SK-N-SH (cell line): ENCODE results near the gene MAN2B2. TPM values are rescaled to one million over a fixed set of nuclear protein-coding genes. Genes with fewer than 3 reads are reported as not detected.

Experiments
- CTCF ChIA-PET: fragments of 300-600, 350-600 bp; formaldehyde crosslinking; extraction: SDS; loops from one replicate; lab custom pipeline; 2021; lab: Yijun Ruan, JAX
- POLR2A ChIA-PET: fragments of 350-600 bp; sonication (Branson Sonifier 250); formaldehyde crosslinking; extraction: SDS; loops from one replicate; lab custom pipeline; 2020; ENCODE audit warnings: antibody characterized with exemption, inconsistent platforms; lab: Yijun Ruan, JAX
- DNase-seq: peaks from one replicate; pipeline ENCODE4 v3.0.0; 2012
- H2AFZ ChIP-seq: fragments of 200-600 bp; sonication (generic); 2 replicates; pipeline ENCODE4 v1.8.1; 2016; ENCODE audit warnings: antibody characterized with exemption, mild to moderate bottlenecking, low read depth
- H3F3A ChIP-seq: fragments of 200-600 bp; sonication (generic); replicated peaks from 2 replicates; pipeline ENCODE3; 2016; ENCODE audit warnings: antibody characterized with exemption, mild to moderate bottlenecking; ENCODE audit not compliant: insufficient read depth
- H3K27ac ChIP-seq, 2 experiments: fragments of 200-500 bp in 1 of 2; fragments of 200-600 bp in 1 of 2; sonication (Bioruptor generic) in 1 of 2; sonication (generic), shearing (Covaris generic) in 1 of 2; 2 replicates each; pipeline versions ENCODE4 v1.5.1 to v1.6.1; 2014 to 2016; ENCODE audit warnings: low read depth in 2 of 2, inconsistent platforms in 1 of 2, low read length in 1 of 2, mild to moderate bottlenecking in 1 of 2, mixed read lengths in 1 of 2
- H3K27me3 ChIP-seq: fragments of 200-600 bp; sonication (generic), shearing (Covaris generic); 2 replicates; pipeline ENCODE4 v1.6.1; 2016; ENCODE audit warnings: mixed run types; ENCODE audit not compliant: insufficient read depth
- H3K36me3 ChIP-seq, 2 experiments: fragments of 200-500 bp in 1 of 2; fragments of 200-600 bp in 1 of 2; sonication (Bioruptor generic) in 1 of 2; sonication (generic) in 1 of 2; replicated peaks in 1 of 2; 2 replicates each; pipeline versions ENCODE3 to v1.5.1; 2014 to 2016; ENCODE audit warnings: low read length in 1 of 2, mild to moderate bottlenecking in 1 of 2; ENCODE audit not compliant: insufficient read depth in 2 of 2, control insufficient read depth in 1 of 2
- H3K4me1 ChIP-seq, 2 experiments: fragments of 200-500 bp in 1 of 2; fragments of 200-600 bp in 1 of 2; sonication (Bioruptor generic) in 1 of 2; sonication (generic), shearing (Covaris generic) in 1 of 2; 2 replicates each; pipeline versions ENCODE4 v1.5.1 to v1.6.1; 2014 to 2016; ENCODE audit warnings: low read depth in 1 of 2, low read length in 1 of 2, mixed run types in 1 of 2; ENCODE audit not compliant: insufficient read depth in 2 of 2, control insufficient read depth in 1 of 2
- H3K4me2 ChIP-seq: fragments of 200-600 bp; sonication (generic), shearing (Covaris generic); 2 replicates; pipeline ENCODE4 v1.6.1; 2017; ENCODE audit warnings: mixed run types
- H3K4me3 ChIP-seq, 2 experiments: fragments of 200-500 bp in 1 of 2; fragments of 200-600 bp in 1 of 2; sonication (Bioruptor generic) in 1 of 2; sonication (generic), shearing (Covaris generic) in 1 of 2; 2 replicates each; pipeline versions ENCODE4 v1.5.1 to v1.8.1; 2014 to 2016; ENCODE audit warnings: low read depth in 2 of 2, inconsistent platforms in 1 of 2, low read length in 1 of 2, mild to moderate bottlenecking in 1 of 2, mixed read lengths in 1 of 2, moderate library complexity in 1 of 2
- H3K79me2 ChIP-seq: fragments of 200-600 bp; sonication (generic); 2 replicates; pipeline ENCODE4 v1.8.1; 2017; ENCODE audit warnings: mild to moderate bottlenecking; ENCODE audit not compliant: insufficient read depth
- H3K9ac ChIP-seq: fragments of 200-600 bp; sonication (generic); 2 replicates; pipeline ENCODE4 v1.6.1; 2017; ENCODE audit warnings: mixed run types
- H3K9me2 ChIP-seq: fragments of 200-600 bp; sonication (generic); 2 replicates; pipeline ENCODE4 v1.6.1; 2017; ENCODE audit warnings: mixed run types
- H3K9me3 ChIP-seq: fragments of 200-600 bp; sonication (generic); 2 replicates; pipeline ENCODE4 v1.6.1; 2017; ENCODE audit warnings: mixed run types, mild to moderate bottlenecking, moderate library complexity
- H4K20me1 ChIP-seq: fragments of 200-600 bp; sonication (generic); 2 replicates; pipeline ENCODE4 v1.6.1; 2017; ENCODE audit warnings: mild to moderate bottlenecking, mixed run types; ENCODE audit not compliant: insufficient read depth
- FOXJ3 ChIP-seq: sonication (generic); formaldehyde crosslinking; IDR thresholded peaks from 2 replicates; pipeline ENCODE4 v1.5.1; 2020; ENCODE audit warnings: mild to moderate bottlenecking, missing genetic modification reagents
- FOXM1 ChIP-seq: IDR thresholded peaks from 2 replicates; pipeline ENCODE4 v1.4.0; 2012; ENCODE audit warnings: low read depth, mild to moderate bottlenecking
- GABPA ChIP-seq: IDR thresholded peaks from 2 replicates; pipeline ENCODE4 v1.4.0; 2012; ENCODE audit warnings: low read depth, mild to moderate bottlenecking
- IRF3 ChIP-seq: fragments of 150-350 bp; IDR thresholded peaks from 2 replicates; pipeline ENCODE4 v1.6.1; 2016; ENCODE audit warnings: mild to moderate bottlenecking, low read depth, low read length
- MEF2A ChIP-seq: IDR thresholded peaks from 2 replicates; pipeline ENCODE4 v1.4.0; 2012; ENCODE audit warnings: low read depth, borderline replicate concordance
- MXI1 ChIP-seq: IDR thresholded peaks from 2 replicates; pipeline ENCODE4 v1.6.1; 2012; ENCODE audit warnings: mild to moderate bottlenecking, low read depth, low read length, improper control_type of control experiment
- NFIC ChIP-seq: IDR thresholded peaks from 2 replicates; pipeline ENCODE4 v1.4.0; 2012; ENCODE audit warnings: borderline replicate concordance
- PBX3 ChIP-seq: IDR thresholded peaks from 2 replicates; pipeline ENCODE4; 2012
- POLR2AphosphoS5 ChIP-seq: IDR thresholded peaks from 2 replicates; pipeline ENCODE4 v1.6.1; 2012; ENCODE audit warnings: low read depth, low read length
- RCOR1 ChIP-seq: fragments of 150-350 bp; IDR thresholded peaks from 2 replicates; pipeline ENCODE4 v1.6.1; 2017; ENCODE audit warnings: antibody characterized with exemption, low read length
- REST ChIP-seq: IDR thresholded peaks from 2 replicates; pipeline ENCODE4 v1.6.1; 2012; ENCODE audit warnings: mild to moderate bottlenecking, low read depth, low read length, moderate library complexity
- RXRA ChIP-seq: IDR thresholded peaks from 2 replicates; pipeline ENCODE4 v1.4.0; 2012; ENCODE audit warnings: low read depth, mild to moderate bottlenecking, borderline replicate concordance
- SIN3A ChIP-seq: IDR thresholded peaks from 2 replicates; pipeline ENCODE4 v1.6.1; 2012; ENCODE audit warnings: low read depth, mild to moderate bottlenecking, low read length, moderate library complexity, borderline replicate concordance
- TAF1 ChIP-seq: IDR thresholded peaks from 2 replicates; pipeline ENCODE4 v1.6.1; 2012; ENCODE audit warnings: low read depth, mild to moderate bottlenecking, low read length, moderate library complexity, borderline replicate concordance
- TEAD4 ChIP-seq: IDR thresholded peaks from 2 replicates; pipeline ENCODE4 v1.4.0; 2012; ENCODE audit warnings: mild to moderate bottlenecking, borderline replicate concordance; ENCODE audit not compliant: insufficient read depth
- USF1 ChIP-seq: IDR thresholded peaks from 2 replicates; pipeline ENCODE4 v1.4.0; 2012; ENCODE audit warnings: low read depth, borderline replicate concordance
- USF2 ChIP-seq: fragments of 150-350 bp; IDR thresholded peaks from 2 replicates; pipeline ENCODE4 v1.6.1; 2017; ENCODE audit warnings: antibody characterized with exemption, low read length, low read depth, borderline replicate concordance
- YY1 ChIP-seq: IDR thresholded peaks from 2 replicates; pipeline ENCODE4 v1.4.0; 2012; ENCODE audit warnings: low read depth, mild to moderate bottlenecking
- WGBS: methylation state at CpG from one replicate; pipeline ENCODE4 v1.1.6; 2017; ENCODE audit warnings: low lambda C conversion rate; 5-methylcytosine and 5-hydroxymethylcytosine counted together
- polyA plus RNA-seq, 3 experiments: library from polyadenylated mRNA; depleted of rRNA; stranded (reverse); fragments of >200 nt; gene quantifications; 2 replicates each; pipeline ENCODE4 v1.2.3, GENCODE V29; 2012

MAN2B2 gene
- polyA plus RNA-seq, 1 of the 3 experiments (the other 2 are of a cell fraction): 24.9 TPM

GRCh38 chr4:6619116-6619465, 44.1 kb downstream of the MAN2B2 start:
- no peak overlapping the region for H3K27ac ChIP-seq
- no peaks in the 10 kb centered on the region for H3K27me3 ChIP-seq
- ChIA-PET CTCF (no interaction called here), POLR2A (no interaction called here)
- H3F3A ChIP-seq: no peaks in the 10 kb centered on the region
- no peaks in the 10 kb centered on the region for H3K9me2 ChIP-seq
- 98% methylated on average over 13 of the region's 13 CpGs for WGBS
- no peak for DNase-seq
- no peaks in the 10 kb centered on the region for H3K79me2 ChIP-seq
- H2AFZ ChIP-seq: no peak overlapping the region
- TF ChIP-seq FOXJ3 (CRISPR knock-in tag): no peak
- TF ChIP-seq USF2: no peak
- no peak for TF ChIP-seq REST
- no peak for TF ChIP-seq YY1
- TF ChIP-seq FOXM1: no peak
- TF ChIP-seq USF1: no peak
- TF ChIP-seq MXI1: no peak
- no peak for TF ChIP-seq POLR2AphosphoS5
- TF ChIP-seq PBX3: no peak
- no peak for TF ChIP-seq SIN3A
- TF ChIP-seq RCOR1: no peak
- no peak for TF ChIP-seq TAF1
- no peak for TF ChIP-seq TEAD4
- TF ChIP-seq NFIC: no peak
- TF ChIP-seq MEF2A: no peak
- TF ChIP-seq IRF3: no peak
- TF ChIP-seq GABPA: no peak
- TF ChIP-seq RXRA: no peak
- no peaks in the 10 kb centered on the region for H4K20me1 ChIP-seq
- no peak overlapping the region for H3K4me3 ChIP-seq
- H3K9ac ChIP-seq: no peak overlapping the region
- no peaks in the 10 kb centered on the region for H3K9me3 ChIP-seq
- H3K4me2 ChIP-seq: no peak overlapping the region
- H3K4me1 ChIP-seq: no peaks in the 10 kb centered on the region
- H3K36me3 ChIP-seq: peaks cover 0 to 12% of the 10 kb centered on the region in 2 experiments
